SW 1271 (cell line): ENCODE results near the gene LRATD1.
"Not testable (repeated sequence)": the region's sequence is repeated elsewhere in the genome, so short reads cannot be mapped to it uniquely, and the experiment has no call there.

Experiments used
- DNase-seq, 2 experiments: peaks; one replicate each; lab custom pipeline; 2025; lab: John Stamatoyannopoulos, UW

LRATD1 gene, protein sequence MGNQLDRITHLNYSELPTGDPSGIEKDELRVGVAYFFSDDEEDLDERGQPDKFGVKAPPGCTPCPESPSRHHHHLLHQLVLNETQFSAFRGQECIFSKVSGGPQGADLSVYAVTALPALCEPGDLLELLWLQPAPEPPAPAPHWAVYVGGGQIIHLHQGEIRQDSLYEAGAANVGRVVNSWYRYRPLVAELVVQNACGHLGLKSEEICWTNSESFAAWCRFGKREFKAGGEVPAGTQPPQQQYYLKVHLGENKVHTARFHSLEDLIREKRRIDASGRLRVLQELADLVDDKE

DNA sequence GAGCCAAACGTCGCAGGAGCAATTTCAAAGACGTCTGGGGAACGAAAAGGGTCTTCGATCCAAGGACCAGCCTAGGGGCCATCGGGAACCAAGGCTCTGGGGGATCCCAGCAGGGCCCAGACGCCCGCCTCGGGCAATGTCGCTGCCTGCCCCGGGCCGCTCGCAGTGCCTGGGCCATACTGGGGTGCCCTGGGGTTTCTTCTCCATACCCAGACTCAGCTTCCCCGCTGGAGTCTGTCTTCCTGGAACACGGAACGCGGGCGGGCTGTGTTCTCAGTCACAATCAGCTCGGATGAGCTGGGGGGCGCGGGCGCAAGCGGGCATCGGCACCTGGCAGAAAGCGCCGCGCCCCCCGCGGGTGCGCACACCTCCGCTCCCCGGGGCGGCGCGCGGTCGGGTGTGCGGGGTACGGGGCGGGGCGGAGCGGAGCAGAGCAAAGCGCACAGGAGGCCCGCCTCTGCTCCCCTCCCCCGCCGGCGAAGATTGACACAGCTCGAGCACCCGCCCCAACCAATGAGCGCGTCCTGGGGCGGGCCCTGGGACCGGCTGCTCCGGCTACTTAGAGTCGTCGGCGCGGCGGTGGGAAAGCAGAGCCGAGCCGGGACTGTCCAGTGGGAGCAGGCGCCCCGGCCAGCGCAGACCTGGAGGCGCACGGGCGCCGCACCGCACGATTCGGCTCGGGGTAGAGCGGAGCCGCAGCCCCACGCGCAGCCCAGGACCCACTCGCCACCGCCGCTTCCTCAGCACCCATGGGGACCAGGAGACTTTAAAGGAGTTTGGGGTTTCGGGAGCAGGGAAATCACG lies at the start of gene LRATD1:
TSS of gene LRATD1 (plus strand) at position 585 of the 804 bp plus-strand sequence. CDS start 1,263 bp downstream, outside the sequence.
- peak; percentile 53 to 79 for DNase-seq

DNA sequence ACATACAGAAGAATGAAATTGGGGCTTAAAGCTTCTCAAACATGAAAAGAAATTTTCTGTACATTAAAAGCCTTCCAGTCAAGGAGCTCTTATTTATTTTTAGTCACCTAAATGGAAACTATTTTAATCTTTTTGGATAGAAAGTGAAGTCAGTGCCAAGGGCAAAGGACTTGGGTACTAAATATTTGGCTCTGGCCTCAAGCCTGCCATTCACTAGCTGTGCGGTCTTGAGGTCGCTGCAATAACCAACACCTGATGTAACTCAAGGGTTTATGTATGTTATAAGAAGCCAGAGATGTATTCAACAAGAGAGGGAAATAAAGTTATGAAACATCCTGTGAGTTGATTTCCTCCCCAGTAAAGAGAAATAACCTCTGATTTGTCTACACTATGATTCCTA lies 49.5 kb upstream of the LRATD1 start:
- no peak for DNase-seq

DNA sequence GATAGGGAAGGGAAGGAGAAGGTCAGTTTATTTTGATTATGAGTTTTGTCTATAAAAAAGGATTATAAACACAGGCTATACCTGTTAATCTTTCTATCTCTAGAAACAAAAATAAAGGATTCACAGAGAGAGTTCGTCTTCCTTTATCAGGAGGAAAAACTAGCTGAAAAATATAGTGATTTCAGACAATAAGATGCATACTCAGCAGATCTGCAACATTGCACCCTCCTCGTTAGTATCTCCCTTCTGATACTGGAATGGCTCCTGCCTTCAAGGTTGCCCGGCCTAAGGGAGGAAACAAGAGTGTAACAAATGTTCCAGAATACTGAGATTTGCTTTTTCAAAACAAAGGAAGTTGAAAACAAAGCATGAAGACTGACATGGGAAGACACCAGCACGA lies 48.7 kb upstream of the LRATD1 start:
- no peak for DNase-seq

DNA sequence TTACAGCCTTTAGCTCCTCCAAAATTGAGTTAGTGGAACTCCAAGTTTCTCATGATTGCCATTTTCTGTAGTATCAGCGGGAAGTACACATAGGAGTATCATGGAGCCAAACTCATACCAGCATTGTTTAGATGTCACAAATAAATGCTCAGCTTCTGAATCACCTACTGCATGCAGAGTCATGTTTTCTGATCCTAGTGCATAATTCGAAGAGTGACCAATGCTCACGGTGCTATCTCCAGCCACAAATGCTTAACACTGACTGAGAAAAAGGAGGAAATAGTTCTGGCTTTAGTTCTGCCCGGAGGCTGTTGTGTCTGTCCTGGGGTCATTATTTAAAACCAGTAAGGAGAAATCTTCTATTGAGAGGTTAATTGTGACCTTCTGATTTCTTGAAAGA lies 45.4 kb upstream of the LRATD1 start:
- DNase-seq, result no peak

DNA sequence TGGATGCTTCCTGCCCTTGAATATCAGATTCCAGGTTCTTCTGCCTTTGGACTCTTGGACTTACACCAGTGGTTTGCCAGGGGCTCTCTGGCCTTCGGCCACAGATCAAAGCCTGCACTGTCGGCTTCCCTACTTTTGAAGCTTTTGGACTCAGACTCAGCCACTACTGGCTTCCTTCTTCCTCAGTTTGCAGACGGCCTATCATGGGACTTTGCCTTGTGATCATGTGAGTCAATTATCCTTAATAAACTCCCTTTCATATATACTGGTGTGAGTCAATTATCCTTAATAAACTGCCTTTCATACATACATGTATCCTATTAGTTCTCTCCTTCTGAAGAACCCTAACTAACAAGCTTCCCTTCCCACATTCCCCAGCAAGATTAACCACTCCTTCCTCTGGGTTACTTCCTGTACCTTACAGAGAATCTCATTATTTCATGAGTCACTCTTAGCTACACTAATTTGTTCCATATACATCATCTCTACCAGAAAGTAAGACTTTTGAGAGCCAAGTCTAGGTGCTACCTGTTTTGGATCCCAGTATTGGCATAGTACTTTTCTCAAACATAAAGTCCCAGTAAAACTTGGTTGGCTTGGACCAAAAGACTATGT lies 31.3 kb upstream of the LRATD1 start:
- no peak for DNase-seq

DNA sequence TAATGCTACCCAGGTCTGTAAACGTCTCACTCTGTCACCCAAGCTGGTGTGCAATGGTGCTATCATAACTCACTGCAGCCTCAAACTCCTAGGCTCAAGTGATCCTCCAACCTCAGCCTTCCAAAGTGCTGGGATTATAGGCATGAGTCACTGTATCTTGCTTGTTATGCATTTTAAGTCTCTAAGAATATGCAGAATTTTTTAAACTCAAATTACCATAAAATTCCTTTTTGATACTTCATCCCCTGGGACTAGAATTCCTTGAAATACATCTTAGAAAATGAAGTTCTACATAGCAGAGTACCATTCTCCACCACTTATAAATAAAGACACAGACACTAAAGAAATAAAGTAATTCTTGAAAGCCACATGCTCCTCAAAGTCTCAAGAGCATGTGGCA lies 30.2 kb upstream of the LRATD1 start:
- no peak for DNase-seq

DNA sequence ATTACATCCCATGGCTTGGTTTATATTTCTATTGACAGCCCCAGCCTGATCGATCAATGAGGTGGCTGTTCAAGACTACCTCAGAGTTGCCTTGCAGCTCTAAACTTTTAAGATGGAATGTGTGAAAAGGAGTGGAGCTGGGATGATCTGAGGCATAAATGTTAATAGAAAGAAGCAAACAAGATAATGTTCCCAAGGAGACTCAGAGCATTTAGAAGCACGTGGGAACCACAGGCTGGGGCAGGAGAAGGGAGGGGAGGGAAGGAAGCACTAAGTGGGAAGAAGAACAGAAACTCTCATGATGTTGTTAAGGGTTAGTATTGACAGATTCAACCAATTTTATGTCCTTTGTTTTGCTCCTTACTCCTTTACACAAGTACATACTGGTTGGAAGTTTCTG lies 28.8 kb upstream of the LRATD1 start:
- DNase-seq, result no peak

DNA sequence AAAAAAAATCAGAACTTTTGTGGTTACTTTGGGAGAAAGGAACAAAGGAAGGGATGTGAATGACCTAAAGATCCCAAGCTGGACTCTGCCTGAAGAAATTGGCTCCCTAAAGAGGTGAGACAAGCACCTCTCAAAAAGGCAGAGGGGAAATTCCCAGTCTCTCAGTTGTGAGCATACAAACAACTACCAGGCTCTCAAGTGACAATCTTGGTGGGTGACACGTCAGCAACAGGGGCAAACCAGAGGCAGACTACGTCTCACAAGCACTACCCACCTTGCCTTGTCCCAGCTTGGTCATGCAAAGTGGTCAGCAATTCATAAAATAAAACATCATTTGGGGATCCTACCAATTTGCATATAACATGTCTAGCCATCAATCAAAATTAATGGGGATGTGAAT lies 24.3 kb upstream of the LRATD1 start:
- DNase-seq, result no peak

DNA sequence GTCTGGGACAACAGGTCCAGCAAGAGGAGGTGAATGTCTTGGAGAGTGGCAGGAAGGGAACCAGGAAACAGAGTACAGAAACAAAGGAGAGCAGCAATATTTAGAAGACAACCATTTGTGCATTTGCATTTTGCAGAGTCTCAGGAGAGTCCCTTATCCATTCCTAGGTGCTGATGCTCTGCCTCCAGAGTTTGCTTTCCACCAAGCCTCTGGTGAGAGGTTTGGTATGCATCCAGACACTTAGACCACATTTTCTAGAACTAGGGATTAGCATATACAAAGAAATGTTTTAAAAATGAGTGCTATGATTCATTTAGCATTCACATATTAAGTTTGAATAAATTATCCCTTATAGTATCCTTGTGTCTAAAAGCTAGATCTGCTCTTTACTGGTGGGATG lies 18.5 kb upstream of the LRATD1 start:
- DNase-seq, result no peak

DNA sequence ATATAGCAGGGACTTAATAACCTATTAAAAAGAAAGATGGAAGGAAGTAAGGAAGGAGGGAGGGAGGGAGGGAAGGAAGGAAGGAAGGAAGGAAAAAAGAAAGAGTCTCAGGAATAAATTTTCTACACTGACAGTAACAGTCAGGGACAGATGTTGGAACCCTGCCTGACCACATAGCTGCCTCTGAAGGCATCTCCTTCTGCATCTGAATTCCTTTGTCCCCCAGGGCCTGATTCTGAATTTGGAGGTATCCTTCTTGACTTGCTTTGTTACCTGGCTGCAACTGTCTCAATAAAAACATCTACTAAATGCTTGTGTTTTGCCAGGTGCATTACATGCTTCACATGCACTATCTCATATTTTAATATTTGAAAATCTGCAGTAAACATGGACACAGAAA lies 17.4 kb upstream of the LRATD1 start:
- no peak for DNase-seq

DNA sequence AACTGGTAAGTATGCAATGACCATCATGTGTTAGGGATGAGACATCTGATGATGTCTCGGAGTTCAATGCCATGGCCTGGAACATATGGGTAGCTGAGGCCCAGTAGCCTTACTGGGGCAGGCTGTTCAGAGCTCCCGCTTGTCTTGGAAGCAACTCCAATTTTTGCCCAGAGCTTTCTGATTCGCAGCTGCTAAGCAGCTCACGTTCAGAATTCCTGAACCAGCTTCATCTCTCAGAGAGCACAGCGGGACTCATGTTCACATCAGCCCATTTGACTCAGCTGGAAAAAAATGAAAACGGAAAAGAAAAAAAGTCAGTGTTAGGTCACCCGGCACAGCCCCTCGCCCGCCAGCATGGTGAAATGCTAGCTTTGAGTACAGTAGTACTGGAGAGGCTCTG lies 16.8 kb upstream of the LRATD1 start:
- DNase-seq, result no peak

DNA sequence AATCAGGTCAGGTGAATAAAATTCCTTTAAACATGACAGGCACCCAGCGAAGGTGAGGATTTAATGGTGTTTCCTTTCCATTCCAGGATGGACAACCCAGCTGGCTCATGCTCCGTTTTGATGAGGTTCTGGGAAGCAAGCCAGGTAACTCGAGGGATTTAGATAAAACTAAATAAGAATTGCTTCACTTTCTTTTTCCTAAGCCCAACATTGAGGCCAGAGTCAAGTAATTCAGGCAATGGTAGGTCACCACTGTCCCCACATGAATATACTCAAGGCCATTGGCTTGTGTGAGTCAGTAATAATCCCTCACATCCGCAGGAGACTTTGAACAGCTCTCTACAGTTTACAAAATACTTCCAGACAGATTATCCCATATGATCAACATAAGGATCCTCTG lies 16.2 kb upstream of the LRATD1 start:
- no peak for DNase-seq

DNA sequence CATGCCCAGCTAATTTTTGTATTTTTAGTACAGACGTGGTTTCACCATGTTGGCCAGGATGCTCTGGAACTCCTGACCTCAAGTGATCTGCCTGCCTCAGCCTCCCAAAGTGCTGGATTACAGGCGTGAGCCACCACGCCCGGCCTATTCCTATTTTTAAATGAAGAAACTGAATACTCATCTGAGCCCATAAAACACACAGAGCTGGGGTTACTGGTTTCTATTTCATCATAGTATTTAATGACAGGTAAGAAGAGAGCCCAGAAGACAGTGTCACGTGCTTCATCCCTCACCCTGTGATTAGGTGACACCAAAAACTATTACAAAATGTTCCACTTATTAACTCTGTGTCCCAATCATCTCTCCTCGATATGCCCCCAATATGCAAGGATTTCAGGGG lies 15.6 kb upstream of the LRATD1 start:
- DNase-seq, result no peak

DNA sequence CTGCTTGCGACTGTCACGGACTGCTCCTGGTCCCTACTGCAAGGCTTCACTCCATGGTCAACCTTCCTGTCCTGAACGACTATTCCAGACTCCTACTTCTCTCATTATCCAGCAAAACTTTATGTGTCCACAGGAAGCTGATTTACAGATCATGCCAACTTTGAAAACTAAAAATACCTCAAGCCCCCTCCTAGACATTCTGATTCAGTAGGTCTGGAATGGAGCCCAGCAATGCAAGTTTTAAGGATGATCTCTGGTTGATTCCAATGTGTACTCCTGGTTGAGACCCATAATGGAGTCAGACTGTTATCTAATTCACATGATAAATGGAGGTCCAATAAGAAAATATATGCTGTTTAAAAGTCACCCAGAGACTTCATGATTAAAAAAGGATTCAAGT lies 13.1 kb upstream of the LRATD1 start:
- no peak for DNase-seq

DNA sequence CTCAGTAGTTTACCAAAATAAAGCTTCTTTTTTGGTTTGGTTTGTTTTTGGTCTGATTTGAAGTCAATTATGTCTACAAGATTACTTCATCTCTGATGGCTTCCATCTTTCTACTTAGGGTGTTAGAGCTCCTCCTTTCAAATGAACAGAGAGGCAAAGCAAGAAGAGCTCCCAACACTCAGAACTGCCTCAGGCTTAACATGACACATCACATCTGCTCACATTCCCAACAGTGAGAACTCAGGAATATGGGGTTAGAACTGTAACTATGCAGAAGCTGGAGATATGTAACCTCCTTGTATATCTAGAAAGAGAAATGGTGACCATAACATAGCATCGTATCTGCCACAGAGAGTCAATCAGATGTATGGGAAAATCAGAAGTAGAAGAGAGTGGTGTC lies 11.4 kb upstream of the LRATD1 start:
- DNase-seq, result no peak

DNA sequence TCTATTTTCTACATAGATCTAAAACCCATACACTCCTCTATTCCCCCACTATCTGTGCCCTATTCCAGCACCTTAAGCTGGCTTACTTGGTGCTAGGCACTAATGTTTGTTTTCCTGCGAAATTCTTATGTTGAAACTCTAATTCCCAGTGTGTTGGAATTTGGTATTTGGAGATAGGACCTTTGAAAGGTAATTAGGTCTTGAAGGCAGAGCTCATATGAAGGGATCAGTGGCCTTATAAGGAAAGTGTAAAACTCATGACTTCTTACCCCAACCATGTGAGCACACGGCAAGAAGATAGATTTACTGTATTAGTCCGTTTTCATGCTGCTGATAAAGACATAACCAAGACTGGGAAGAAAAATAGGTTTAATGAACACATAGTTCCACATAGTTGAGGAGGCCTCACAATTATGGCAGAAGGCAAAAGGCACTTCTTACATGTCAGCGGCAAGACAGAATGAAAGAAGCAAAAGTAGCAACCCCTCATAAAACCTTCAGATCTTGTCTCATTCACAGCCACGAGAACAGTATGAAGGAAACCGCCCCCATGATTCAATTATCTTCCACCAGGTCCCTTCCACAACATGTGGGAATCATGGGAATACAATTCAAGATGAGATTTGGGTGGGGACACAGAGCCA lies 10.5 kb upstream of the LRATD1 start:
- no peak for DNase-seq

DNA sequence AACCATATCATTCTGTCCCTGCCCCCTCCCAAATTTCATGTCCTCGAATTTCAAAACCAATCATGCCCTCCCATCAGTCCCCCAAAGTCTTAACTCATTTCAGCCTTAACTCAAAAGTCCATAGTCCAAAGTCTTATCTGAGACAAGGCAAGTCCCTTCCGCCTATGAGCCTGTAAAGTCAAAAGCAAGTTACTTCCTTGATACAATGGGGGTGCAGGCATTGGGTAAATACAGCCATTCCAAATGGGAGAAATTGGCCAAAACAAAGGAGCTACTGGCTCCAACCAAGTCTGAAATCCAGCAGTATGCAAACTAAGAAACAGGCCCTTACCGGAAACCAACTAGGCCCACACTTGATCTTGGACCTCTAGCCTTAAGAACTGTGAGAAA lies 10.0 kb upstream of the LRATD1 start:
- DNase-seq, result not testable (repeated sequence)

DNA sequence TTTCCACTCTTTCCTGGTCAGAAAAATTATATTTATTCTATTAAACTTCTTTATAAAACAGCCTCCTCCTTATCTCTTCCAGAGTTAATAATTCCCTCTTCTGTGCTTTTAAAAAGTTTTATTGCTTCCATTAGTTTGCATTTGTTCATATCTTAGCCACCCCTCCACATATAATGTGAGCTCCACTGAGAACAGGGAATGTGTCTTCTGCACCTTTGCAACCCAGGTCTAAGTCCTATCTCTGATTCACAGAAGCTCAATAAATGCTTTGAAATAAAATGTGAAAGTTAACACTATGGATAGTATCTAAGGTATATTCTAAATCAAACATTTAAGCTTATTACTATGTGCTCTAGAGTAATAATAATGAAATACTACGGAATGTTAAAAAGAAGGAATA lies 9.3 kb upstream of the LRATD1 start:
- DNase-seq, result no peak

DNA sequence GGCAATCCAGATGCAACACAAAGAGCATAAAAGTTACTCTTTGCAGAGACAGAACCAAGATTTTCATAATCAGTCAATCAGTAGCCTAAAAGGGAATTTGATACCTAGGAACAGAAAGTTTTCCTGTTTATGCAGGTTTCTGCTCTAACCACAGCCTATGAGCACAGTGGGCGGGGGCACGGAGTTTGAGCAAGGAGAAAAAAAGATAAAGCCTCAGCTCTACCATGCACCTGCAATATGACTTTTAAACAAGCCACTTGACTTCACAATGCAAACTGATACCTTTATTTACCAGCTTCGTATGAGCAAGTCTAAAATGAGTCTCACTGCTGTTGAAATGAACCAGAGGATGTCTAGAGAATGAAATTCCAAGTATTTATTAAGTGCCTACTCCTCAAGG lies 5.6 kb upstream of the LRATD1 start:
- no peak for DNase-seq

DNA sequence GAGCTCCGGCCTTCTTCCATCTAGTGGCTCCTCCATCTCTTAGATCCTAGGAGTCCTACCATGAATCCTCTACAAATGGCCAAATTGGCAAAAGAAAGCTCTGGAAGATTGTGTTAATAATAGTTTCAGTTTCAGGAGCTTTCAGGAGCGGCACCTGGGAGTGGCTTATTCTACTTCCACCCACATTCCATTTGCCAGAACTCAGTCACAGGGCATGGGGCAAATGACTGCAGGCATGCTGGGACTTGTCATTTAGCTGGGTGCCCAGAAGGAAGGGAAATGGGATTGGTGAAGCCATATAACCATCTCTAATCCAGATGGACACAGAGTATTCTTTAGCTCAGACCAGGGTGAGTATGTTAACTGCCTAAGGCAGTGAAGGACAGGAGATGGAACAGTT lies 3.6 kb upstream of the LRATD1 start:
- DNase-seq, result no peak

DNA sequence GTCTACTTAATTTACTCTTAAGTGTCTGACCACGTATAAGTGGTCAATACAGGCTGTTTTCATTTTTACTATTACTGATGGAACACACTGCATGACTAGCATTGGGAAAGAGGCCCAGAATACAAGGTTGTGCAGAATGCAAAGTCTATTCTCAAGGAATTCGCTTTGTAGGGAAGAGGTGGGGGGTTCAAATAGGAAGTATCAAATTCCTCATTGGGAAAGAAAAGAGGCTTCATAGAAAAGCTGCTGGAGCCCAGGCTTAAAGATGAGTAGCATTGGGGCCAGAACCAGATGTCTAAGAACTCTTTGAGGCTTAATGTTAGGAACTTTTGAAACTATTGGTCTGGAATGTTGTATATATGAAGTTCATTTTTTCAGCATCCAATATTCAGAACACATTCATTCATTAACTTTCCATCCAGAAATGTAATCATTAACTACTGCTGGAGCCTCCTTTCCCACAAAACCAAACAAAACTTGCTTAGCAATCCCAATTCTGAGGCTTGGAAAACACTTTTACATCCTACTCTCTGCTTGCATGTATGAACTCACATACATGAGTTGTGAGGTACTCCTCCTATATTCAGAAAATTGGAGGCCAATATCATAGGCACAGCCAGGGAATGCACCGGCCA lies 994 bp upstream of the LRATD1 start:
- no peak for DNase-seq

DNA sequence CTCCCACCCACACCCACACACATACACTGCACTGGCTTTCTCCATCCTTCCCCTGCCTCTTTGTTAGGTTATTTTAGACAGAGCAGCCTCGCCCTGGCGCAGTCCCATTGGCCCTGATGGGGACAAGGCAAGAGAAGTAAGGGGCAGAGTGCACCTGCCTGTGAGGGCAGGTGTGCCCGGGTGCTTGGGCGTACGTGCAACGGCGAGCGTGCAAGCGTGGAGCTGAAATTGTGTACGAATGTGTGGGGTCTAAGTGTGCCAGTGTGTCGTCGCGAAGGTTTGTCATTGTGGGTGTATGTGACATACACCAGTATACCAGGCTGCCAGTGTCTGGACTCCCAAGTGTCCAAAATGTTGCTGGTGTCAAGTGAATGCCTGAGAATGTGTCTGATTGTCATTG lies 544 bp downstream of the LRATD1 start:
- DNase-seq, result no peak
